NK-92 (cell line): ENCODE data around the gene ARHGAP15.

ENCODE experiments used
- DNase-seq: peaks from one replicate; lab custom pipeline; 2025; ENCODE audit not compliant: unreplicated experiment; lab: John Stamatoyannopoulos, UW

Gene ARHGAP15

GRCh38 chr2:143564419-143564818, 435.2 kb downstream of the ARHGAP15 start:
- DNase-seq: no peak

- DNase-seq: no peak
Measured at GRCh38 chr2:143571747-143572146, 442.5 kb downstream of the ARHGAP15 start.

GRCh38 chr2:143572421-143572820, 443.2 kb downstream of the ARHGAP15 start:
- no peak for DNase-seq

GRCh38 chr2:143574069-143574468, 444.9 kb downstream of the ARHGAP15 start:
- DNase-seq: no peak

GRCh38 chr2:143575340-143575739, 446.1 kb downstream of the ARHGAP15 start:
- DNase-seq: no peak

GRCh38 chr2:143577489-143577888, 448.3 kb downstream of the ARHGAP15 start:
- no peak for DNase-seq

- DNase-seq: no peak
Measured at GRCh38 chr2:143579456-143579855, 450.2 kb downstream of the ARHGAP15 start.

GRCh38 chr2:143581134-143581533, 451.9 kb downstream of the ARHGAP15 start:
- no peak for DNase-seq

GRCh38 chr2:143582046-143582747, 453.0 kb downstream of the ARHGAP15 start:
- no peak for DNase-seq

GRCh38 chr2:143584936-143585335, 455.7 kb downstream of the ARHGAP15 start:
- no peak for DNase-seq

- no peak for DNase-seq
Measured at GRCh38 chr2:143586119-143586518, 456.9 kb downstream of the ARHGAP15 start.

- no peak for DNase-seq
Measured at GRCh38 chr2:143588746-143589145, 459.5 kb downstream of the ARHGAP15 start.

GRCh38 chr2:143594161-143594560, 464.9 kb downstream of the ARHGAP15 start:
- DNase-seq: no peak

- DNase-seq: no peak
Measured at GRCh38 chr2:143594745-143595144, 465.5 kb downstream of the ARHGAP15 start.

- no peak for DNase-seq
Measured at GRCh38 chr2:143600116-143600515, 470.9 kb downstream of the ARHGAP15 start.

- no peak for DNase-seq
Measured at GRCh38 chr2:143601828-143602227, 472.6 kb downstream of the ARHGAP15 start.

GRCh38 chr2:143603035-143603655, 473.9 kb downstream of the ARHGAP15 start:
- no peak for DNase-seq

- DNase-seq: no peak
Measured at GRCh38 chr2:143603846-143604565, 474.8 kb downstream of the ARHGAP15 start.

GRCh38 chr2:143604566-143604959, 475.3 kb downstream of the ARHGAP15 start:
- no peak for DNase-seq

GRCh38 chr2:143607231-143608062, 478.2 kb downstream of the ARHGAP15 start:
- DNase-seq: no peak

GRCh38 chr2:143608063-143608423, 478.8 kb downstream of the ARHGAP15 start:
- DNase-seq: no peak
